CD4-positive, CD25-positive, alpha-beta regulatory T cell (primary cell): ENCODE measurements around the gene CFAP97D2. TPM values are rescaled to one million over a fixed set of nuclear protein-coding genes. Genes with fewer than 3 reads are reported as not detected.

ENCODE experiments used
- ATAC-seq, 2 donors: fragments of 150-1000 bp; cut with Tn5 transposase; one replicate each; pipeline ENCODE4 v1.10.0; 2021; ENCODE audit warnings: low read depth in 2 of 2, moderate number of reproducible peaks in 2 of 2, moderate library complexity in 1 of 2
- DNase-seq, 3 donors: peaks; one replicate each; pipeline versions ENCODE4 v3.0.0 to v3.0.0-alpha.2; 2012 to 2022; ENCODE audit warnings: mixed read lengths in 1 of 3
- H3K27ac ChIP-seq: one replicate; pipeline ENCODE4 v1.7.0; 2013; ENCODE audit warnings: mild to moderate bottlenecking, low read length; ENCODE audit not compliant: insufficient read depth, poor library complexity, severe bottlenecking
- H3K27me3 ChIP-seq: one replicate; pipeline ENCODE4 v1.7.0; 2013; ENCODE audit warnings: low read length; ENCODE audit not compliant: control insufficient read depth, insufficient read depth
- H3K36me3 ChIP-seq: one replicate; pipeline ENCODE4 v1.7.0; 2013; ENCODE audit warnings: mild to moderate bottlenecking, low read length, moderate library complexity; ENCODE audit not compliant: control insufficient read depth, insufficient read depth
- H3K4me1 ChIP-seq: 2 replicates; pipeline ENCODE4 v1.7.0; 2013; ENCODE audit warnings: mild to moderate bottlenecking, low read length; ENCODE audit not compliant: insufficient read depth, control insufficient read depth, poor library complexity, severe bottlenecking
- H3K4me3 ChIP-seq: one replicate; pipeline ENCODE4 v1.7.0; 2013; ENCODE audit warnings: low read depth, mild to moderate bottlenecking, low read length, moderate library complexity
- H3K9me3 ChIP-seq, 2 experiments: 1 replicate in 1 of 2; 2 replicates in 1 of 2; pipeline ENCODE4 v1.7.0; 2013; ENCODE audit warnings: low read length in 2 of 2, mild to moderate bottlenecking in 1 of 2, moderate library complexity in 1 of 2; ENCODE audit not compliant: control insufficient read depth in 2 of 2
- H3K27ac Mint-ChIP-seq, 3 donors: one replicate each; pipeline ENCODE4 v1.8.0; 2020 to 2022; ENCODE audit warnings: mild to moderate bottlenecking in 3 of 3, mixed read lengths in 3 of 3, moderate library complexity in 2 of 3
- H3K27me3 Mint-ChIP-seq: one replicate; pipeline ENCODE4 v1.8.0; 2022; ENCODE audit warnings: mild to moderate bottlenecking, mixed read lengths
- H3K36me3 Mint-ChIP-seq: one replicate; pipeline ENCODE4 v1.8.0; 2020; ENCODE audit warnings: mixed read lengths
- H3K4me1 Mint-ChIP-seq, 4 donors: one replicate each; pipeline ENCODE4 v1.8.0; 2020 to 2022; ENCODE audit warnings: mixed read lengths in 4 of 4, mild to moderate bottlenecking in 1 of 4
- H3K4me3 Mint-ChIP-seq, 4 donors: one replicate each; pipeline ENCODE4 v1.8.0; 2020 to 2022; ENCODE audit warnings: mild to moderate bottlenecking in 4 of 4, mixed read lengths in 4 of 4, moderate library complexity in 3 of 4
- H3K9me3 Mint-ChIP-seq, 7 donors: one replicate each; pipeline ENCODE4 v1.8.0; 2020 to 2022; ENCODE audit warnings: mixed read lengths in 7 of 7, mild to moderate bottlenecking in 3 of 7, moderate library complexity in 2 of 7
- polyA plus RNA-seq, 4 donors: library from polyadenylated mRNA; unstranded; fragments of 300-500 nt; fragmentation: Illumina TruSeq; gene quantifications; one replicate each; pipeline ENCODE4 v1.2.3, GENCODE V29; 2021
- total RNA-seq: library from RNA; stranded (reverse); gene quantifications from one replicate; pipeline ENCODE4 v1.2.3, GENCODE V29; 2022

CFAP97D2 gene
- total and polyA plus RNA-seq, 5 donors from 2014 or later = 0.22 to 0.86 TPM; not detected in 3

- no peaks in the 10 kb centered on the region for H3K36me3 Mint-ChIP-seq
- no peak overlapping the region for H3K4me3 Mint-ChIP-seq
- Histone ChIP-seq H3K9me3 (no peaks in the 10 kb centered on the region), H3K27me3 (peaks cover 6% of the 10 kb centered on the region), H3K4me1 (no peaks in the 10 kb centered on the region), H3K36me3 (no peaks in the 10 kb centered on the region), H3K4me3 (no peak overlapping the region), H3K27ac (no peak overlapping the region)
- ATAC-seq (no peak), DNase-seq (no peak)
- H3K9me3 Mint-ChIP-seq = peaks cover 0 to 1% (median 0%) of the 10 kb centered on the region in 7 donors
- peaks cover 5 to 21% (median 12%) of the 10 kb centered on the region in 4 donors for H3K4me1 Mint-ChIP-seq
- peak overlapping the region in 2 of 3 donors; percentile 13 to 52 for H3K27ac Mint-ChIP-seq
- peaks cover 49% of the 10 kb centered on the region for H3K27me3 Mint-ChIP-seq
Observed at GRCh38 chr13:114211446-114212157, 32.5 kb downstream of the CFAP97D2 start.

DNA sequence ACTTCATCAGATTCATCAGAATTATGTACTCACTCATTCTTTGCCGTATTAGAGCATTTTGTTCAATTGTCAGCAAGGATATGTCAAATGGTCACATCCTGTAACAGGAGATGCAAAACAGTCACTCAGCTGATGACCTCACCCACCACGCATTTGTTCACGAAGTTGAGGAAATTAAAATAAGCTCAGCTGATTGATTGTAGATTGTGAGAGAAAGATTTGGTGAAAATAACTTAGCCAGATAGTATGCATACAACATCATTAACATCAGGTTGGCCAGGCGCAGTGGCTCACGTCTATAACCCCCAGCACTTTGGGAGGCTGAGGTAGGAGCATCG, 33.1 kb downstream of the CFAP97D2 start:
- Mint-ChIP-seq H3K27ac (peak overlapping the region in 2 of 3 donors; percentile 13 to 52), H3K36me3 (no peaks in the 10 kb centered on the region), H3K4me3 (no peak overlapping the region), H3K4me1 (peaks cover 5 to 21% (median 12%) of the 10 kb centered on the region in 4 donors), H3K27me3 (peaks cover 50% of the 10 kb centered on the region), H3K9me3 (peaks cover 0 to 1% (median 0%) of the 10 kb centered on the region in 7 donors)
- no peaks in the 10 kb centered on the region for H3K9me3 ChIP-seq
- no peak overlapping the region for H3K27ac ChIP-seq
- peak in 1 of 3 donors; percentile 41 for DNase-seq
- H3K4me3 ChIP-seq = no peak overlapping the region
- no peaks in the 10 kb centered on the region for H3K36me3 ChIP-seq
- no peaks in the 10 kb centered on the region for H3K4me1 ChIP-seq
- peak in 1 of 2 donors; percentile 60 for ATAC-seq
- H3K27me3 ChIP-seq = peaks cover 6% of the 10 kb centered on the region

GRCh38 chr13:114213980-114214379, 34.9 kb downstream of the CFAP97D2 start:
- H3K27me3 Mint-ChIP-seq = peaks cover 46% of the 10 kb centered on the region
- Histone ChIP-seq H3K27ac (no peak overlapping the region), H3K4me1 (peaks cover under 1% of the 10 kb centered on the region), H3K4me3 (no peak overlapping the region), H3K9me3 (no peaks in the 10 kb centered on the region), H3K27me3 (peaks cover 6% of the 10 kb centered on the region), H3K36me3 (no peaks in the 10 kb centered on the region)
- peaks cover 0 to 1% (median 0%) of the 10 kb centered on the region in 7 donors for H3K9me3 Mint-ChIP-seq
- no peak overlapping the region for H3K4me3 Mint-ChIP-seq
- DNase-seq (no peak), ATAC-seq (no peak)
- H3K4me1 Mint-ChIP-seq = peaks cover 9 to 35% (median 14%) of the 10 kb centered on the region in 4 donors
- no peaks in the 10 kb centered on the region for H3K36me3 Mint-ChIP-seq
- H3K27ac Mint-ChIP-seq = peak overlapping the region in 1 of 3 donors; percentile 52

DNA sequence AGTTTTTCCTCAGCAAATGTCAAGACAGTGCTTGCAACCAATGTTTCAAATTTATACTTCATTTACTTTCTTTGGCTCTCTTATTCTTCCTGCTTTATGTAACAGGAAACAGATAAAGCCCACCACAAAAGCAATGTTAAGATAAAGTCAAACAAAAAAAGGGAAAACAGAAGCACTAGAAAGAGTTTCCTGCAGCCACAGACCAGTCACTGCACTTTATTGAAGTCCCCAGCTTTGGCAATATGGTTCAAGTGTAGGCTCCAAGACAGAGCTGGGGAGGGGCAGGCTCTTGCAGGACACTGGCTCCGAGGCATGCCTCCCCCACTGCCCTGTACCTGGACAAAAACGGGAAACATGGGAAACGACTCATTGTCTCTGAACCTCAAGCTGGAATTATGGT, 40.3 kb downstream of the CFAP97D2 start:
- Mint-ChIP-seq H3K27ac (peak overlapping the region; percentile 65 to 84 (median 78)), H3K36me3 (no peaks in the 10 kb centered on the region), H3K9me3 (no peaks in the 10 kb centered on the region), H3K4me3 (peak overlapping the region in 2 of 4 donors; percentile 1), H3K4me1 (peaks cover 14 to 62% (median 25%) of the 10 kb centered on the region in 4 donors), H3K27me3 (peaks cover 35% of the 10 kb centered on the region)
- Histone ChIP-seq H3K4me1 (peaks cover 20% of the 10 kb centered on the region), H3K4me3 (no peak overlapping the region), H3K27ac (no peak overlapping the region), H3K27me3 (peaks cover 3% of the 10 kb centered on the region), H3K36me3 (no peaks in the 10 kb centered on the region), H3K9me3 (no peaks in the 10 kb centered on the region)
- DNase-seq (no peak), ATAC-seq (no peak)

DNA sequence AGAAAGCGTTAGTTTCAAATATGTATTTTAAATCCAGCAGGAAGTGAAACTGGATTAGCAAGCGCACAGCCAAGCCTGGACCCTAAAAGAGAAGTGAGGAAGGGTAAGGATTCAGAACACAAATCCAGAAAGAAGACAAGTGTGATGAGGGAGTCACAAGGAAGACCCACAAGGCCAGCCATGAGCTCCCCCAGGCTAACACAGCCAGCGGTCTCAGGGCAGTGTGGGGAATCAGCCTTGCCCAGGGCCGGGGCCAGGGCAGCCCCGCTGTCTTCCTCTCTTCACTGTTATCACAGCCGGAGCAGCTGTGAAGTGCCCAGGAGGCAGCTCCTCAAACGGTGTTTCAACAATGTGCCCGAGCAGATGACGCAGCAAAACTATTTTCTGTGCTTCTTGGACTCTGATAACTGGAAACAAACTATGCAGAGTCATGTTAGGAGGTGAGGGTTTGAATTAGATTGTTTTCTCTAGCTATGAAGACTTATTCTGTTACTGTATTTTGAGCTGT, 43.5 kb downstream of the CFAP97D2 start:
- Histone ChIP-seq H3K4me1 (peaks cover 45% of the 10 kb centered on the region), H3K4me3 (no peak overlapping the region), H3K9me3 (no peaks in the 10 kb centered on the region), H3K36me3 (no peaks in the 10 kb centered on the region), H3K27me3 (no peaks in the 10 kb centered on the region), H3K27ac (no peak overlapping the region)
- DNase-seq (no peak), ATAC-seq (no peak)
- Mint-ChIP-seq H3K27me3 (peaks cover 20% of the 10 kb centered on the region), H3K4me1 (peaks cover 19 to 87% (median 44%) of the 10 kb centered on the region in 4 donors), H3K36me3 (no peaks in the 10 kb centered on the region), H3K27ac (peak overlapping the region; percentile 63 to 87 (median 85)), H3K4me3 (no peak overlapping the region), H3K9me3 (no peaks in the 10 kb centered on the region)

GRCh38 chr13:114224201-114224600, 45.1 kb downstream of the CFAP97D2 start:
- peaks cover 28% of the 10 kb centered on the region for H3K27me3 Mint-ChIP-seq
- H3K9me3 Mint-ChIP-seq = no peaks in the 10 kb centered on the region
- no peaks in the 10 kb centered on the region for H3K27me3 ChIP-seq
- DNase-seq (no peak), ATAC-seq (no peak)
- H3K4me1 ChIP-seq = peaks cover 42% of the 10 kb centered on the region
- no peaks in the 10 kb centered on the region for H3K36me3 ChIP-seq
- H3K4me3 Mint-ChIP-seq = peak overlapping the region in 1 of 4 donors; percentile 34
- no peak overlapping the region for H3K4me3 ChIP-seq
- H3K27ac ChIP-seq = no peak overlapping the region
- H3K4me1 Mint-ChIP-seq = peaks cover 16 to 72% (median 39%) of the 10 kb centered on the region in 4 donors
- H3K36me3 Mint-ChIP-seq = no peaks in the 10 kb centered on the region
- peak overlapping the region; percentile 88 to 98 (median 94) for H3K27ac Mint-ChIP-seq
- no peaks in the 10 kb centered on the region for H3K9me3 ChIP-seq

GRCh38 chr13:114225610-114226009, 46.6 kb downstream of the CFAP97D2 start:
- peaks cover 5% of the 10 kb centered on the region for H3K27me3 ChIP-seq
- no peaks in the 10 kb centered on the region for H3K9me3 Mint-ChIP-seq
- peaks cover 12 to 57% (median 36%) of the 10 kb centered on the region in 4 donors for H3K4me1 Mint-ChIP-seq
- H3K4me3 ChIP-seq = no peak overlapping the region
- no peaks in the 10 kb centered on the region for H3K36me3 ChIP-seq
- H3K27ac Mint-ChIP-seq = peak overlapping the region in 2 of 3 donors; percentile 81 to 90
- no peaks in the 10 kb centered on the region for H3K9me3 ChIP-seq
- DNase-seq (no peak), ATAC-seq (peak in 1 of 2 donors; percentile 36)
- peak overlapping the region in 2 of 4 donors; percentile 11 to 16 for H3K4me3 Mint-ChIP-seq
- peaks cover 33% of the 10 kb centered on the region for H3K4me1 ChIP-seq
- H3K27me3 Mint-ChIP-seq = peaks cover 39% of the 10 kb centered on the region
- H3K36me3 Mint-ChIP-seq = no peaks in the 10 kb centered on the region
- no peak overlapping the region for H3K27ac ChIP-seq
